Lower leg skin (tissue), 4 donors: ENCODE data around the gene FGF2. TPM values are rescaled to one million over a fixed set of nuclear protein-coding genes. Genes with fewer than 3 reads are reported as not detected.

Experiments used
- DNase-seq, 2 donors: peaks; one replicate each; pipeline ENCODE4 v3.0.0-alpha.2; 2019; ENCODE audit warnings: low spot score in 2 of 2
- H3K4me3 ChIP-seq: fragments of 200-600 bp; sonication (generic); 2 replicates; pipeline ENCODE4 v1.5.1; 2017; ENCODE audit warnings: mild to moderate bottlenecking, low read depth; ENCODE audit not compliant: poor library complexity, severe bottlenecking
- POLR2A ChIP-seq, 2 donors: fragments of 450-650 bp; IDR thresholded peaks; one replicate each; pipeline ENCODE4 v1.6.1; 2016 to 2017; ENCODE audit warnings: antibody characterized with exemption in 2 of 2, mild to moderate bottlenecking in 1 of 2, moderate library complexity in 1 of 2
- WGBS, 2 donors: methylation state at CpG; one replicate each; pipeline ENCODE4 v1.1.5; 2018; 5-methylcytosine and 5-hydroxymethylcytosine counted together
- intact Hi-C: fragments of 100-400 bp; cut with DNase I; formaldehyde crosslinking; loops from one replicate; pipeline ENCODE4 v1.15.0; 2023; ENCODE audit warnings: low total_unique reads
- total RNA-seq, 4 donors: library from RNA; depleted of rRNA; stranded (reverse); fragments of >200 nt; gene quantifications; one replicate each; pipeline ENCODE4 v1.1.0, GENCODE V29; 2016
- TF ChIP-seq, protein P1 (sequence below), 3 donors: fragments of 450-650 bp; IDR thresholded peaks; one replicate each; pipeline ENCODE4 v1.5.1; 2016; ENCODE audit warnings: antibody characterized with exemption in 3 of 3, mild to moderate bottlenecking in 3 of 3, moderate library complexity in 2 of 3

FGF2 gene
- total RNA-seq, 4 donors from 2014 or later, result 4.8 to 6.1 (median 5.0) TPM

- TF ChIP-seq POLR2A (IDR thresholded peaks at IDR 0.05), result no peak
- TF ChIP-seq, protein P1, sequence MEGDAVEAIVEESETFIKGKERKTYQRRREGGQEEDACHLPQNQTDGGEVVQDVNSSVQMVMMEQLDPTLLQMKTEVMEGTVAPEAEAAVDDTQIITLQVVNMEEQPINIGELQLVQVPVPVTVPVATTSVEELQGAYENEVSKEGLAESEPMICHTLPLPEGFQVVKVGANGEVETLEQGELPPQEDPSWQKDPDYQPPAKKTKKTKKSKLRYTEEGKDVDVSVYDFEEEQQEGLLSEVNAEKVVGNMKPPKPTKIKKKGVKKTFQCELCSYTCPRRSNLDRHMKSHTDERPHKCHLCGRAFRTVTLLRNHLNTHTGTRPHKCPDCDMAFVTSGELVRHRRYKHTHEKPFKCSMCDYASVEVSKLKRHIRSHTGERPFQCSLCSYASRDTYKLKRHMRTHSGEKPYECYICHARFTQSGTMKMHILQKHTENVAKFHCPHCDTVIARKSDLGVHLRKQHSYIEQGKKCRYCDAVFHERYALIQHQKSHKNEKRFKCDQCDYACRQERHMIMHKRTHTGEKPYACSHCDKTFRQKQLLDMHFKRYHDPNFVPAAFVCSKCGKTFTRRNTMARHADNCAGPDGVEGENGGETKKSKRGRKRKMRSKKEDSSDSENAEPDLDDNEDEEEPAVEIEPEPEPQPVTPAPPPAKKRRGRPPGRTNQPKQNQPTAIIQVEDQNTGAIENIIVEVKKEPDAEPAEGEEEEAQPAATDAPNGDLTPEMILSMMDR (IDR thresholded peaks at IDR 0.05), result no peak
- 65 to 74% methylated on average over 7 of the region's 7 CpGs for WGBS, 2 donors
- intact Hi-C loops, result no loop called here
- H3K4me3 ChIP-seq, result no peak overlapping the region
- no peak for DNase-seq
These were observed 6.8 kb upstream of the FGF2 start for GRCh38 chr4:122819708-122820449.

DNA sequence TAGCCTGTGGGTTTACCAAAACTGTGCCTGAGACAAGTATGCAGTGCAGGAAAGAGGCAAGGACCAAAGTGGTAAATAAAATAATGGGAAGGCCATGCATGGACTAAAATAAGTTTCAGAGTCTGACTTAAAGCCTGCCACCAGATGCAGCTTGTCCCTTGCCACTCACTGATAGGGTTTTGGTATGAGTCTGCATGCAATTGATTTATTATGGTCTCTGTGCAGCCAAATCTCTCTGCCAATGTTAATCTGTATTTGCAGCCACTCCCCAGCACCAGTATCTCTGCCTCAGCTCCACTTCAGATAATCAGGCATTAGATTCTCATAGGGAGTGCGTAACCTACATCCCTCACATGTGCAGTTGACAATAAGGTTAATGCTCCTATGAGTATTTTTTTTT lies 5.5 kb upstream of the FGF2 start:
- 81 to 91% methylated on average over 1 of the region's 1 CpG for WGBS, 2 donors
- intact Hi-C loops, result no loop called here
- TF ChIP-seq, protein P1 (IDR thresholded peaks at IDR 0.05), result no peak
- no peak for TF ChIP-seq POLR2A (IDR thresholded peaks at IDR 0.05)

DNA sequence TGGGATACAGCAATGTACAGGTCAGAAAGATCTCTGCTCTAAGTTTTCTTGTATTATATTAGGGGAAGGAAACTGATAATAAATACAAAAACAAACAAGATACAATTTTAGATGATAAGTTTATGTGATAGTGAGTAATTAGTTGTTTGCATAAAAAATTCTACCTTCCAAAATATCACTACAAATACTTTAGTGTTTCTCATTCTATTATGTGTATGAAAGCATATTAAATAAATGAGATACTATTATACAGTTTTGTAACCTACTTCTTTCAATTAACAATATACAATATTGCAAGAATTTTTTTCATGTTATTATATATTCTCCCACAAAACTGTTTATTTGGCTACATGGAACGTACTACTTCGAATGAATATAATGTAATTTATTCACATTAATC lies 4.2 kb upstream of the FGF2 start:
- no peak for TF ChIP-seq POLR2A (IDR thresholded peaks at IDR 0.05)
- TF ChIP-seq, protein P1 (IDR thresholded peaks at IDR 0.05), result no peak
- no peak overlapping the region for H3K4me3 ChIP-seq
- intact Hi-C loops, result no loop called here
- DNase-seq, result no peak
- WGBS, 2 donors, result 92 to 96% methylated on average over 2 of the region's 2 CpGs

More for the DNA sequence above, 5.5 kb upstream of the FGF2 start:
- no peak for DNase-seq
- no peak overlapping the region for H3K4me3 ChIP-seq

GRCh38 chr4:122823476-122823875 lies 3.2 kb upstream of the FGF2 start:
- intact Hi-C loops, result no loop called here
- no peak for DNase-seq
- TF ChIP-seq POLR2A (IDR thresholded peaks at IDR 0.05), result no peak
- TF ChIP-seq, protein P1 (IDR thresholded peaks at IDR 0.05), result no peak
- 62 to 69% methylated on average over 2 of the region's 2 CpGs for WGBS, 2 donors
- no peak overlapping the region for H3K4me3 ChIP-seq

DNA sequence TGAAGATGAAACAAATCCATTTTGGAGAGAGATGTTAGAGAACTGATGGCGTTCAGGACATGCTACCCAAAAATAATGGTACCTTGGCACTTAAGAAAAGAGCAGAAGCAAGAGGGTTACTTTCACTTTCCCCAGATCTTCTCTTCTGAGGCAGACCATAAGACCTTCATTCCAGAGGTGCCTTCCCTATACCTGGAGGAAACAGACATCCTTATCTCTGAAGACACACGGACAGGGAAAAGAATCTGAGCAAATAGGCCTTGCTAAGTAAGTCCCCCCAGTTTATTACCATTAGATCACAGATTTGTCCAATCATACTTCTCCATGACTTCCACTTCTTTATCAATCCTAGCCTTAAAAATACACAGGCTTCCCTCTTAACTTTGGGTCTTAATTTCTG lies 2.0 kb upstream of the FGF2 start:
- DNase-seq, result no peak
- intact Hi-C loops, result no loop called here

More for the DNA sequence above, 2.0 kb upstream of the FGF2 start:
- WGBS, 2 donors, result 88 to 96% methylated on average over 2 of the region's 2 CpGs
- no peak for TF ChIP-seq POLR2A (IDR thresholded peaks at IDR 0.05)
- TF ChIP-seq, protein P1 (IDR thresholded peaks at IDR 0.05), result no peak
- H3K4me3 ChIP-seq, result no peak overlapping the region
